Cortex of kidney (tissue), 1 donor: Measurements from ENCODE around the gene WFIKKN2.
"Not testable (repeated sequence)": the region's sequence is repeated elsewhere in the genome, so short reads cannot be mapped to it uniquely, and the experiment has no call there.

Source experiments
- DNase-seq: peaks from one replicate; lab custom pipeline; 2025; lab: John Stamatoyannopoulos, UW

WFIKKN2 gene, protein sequence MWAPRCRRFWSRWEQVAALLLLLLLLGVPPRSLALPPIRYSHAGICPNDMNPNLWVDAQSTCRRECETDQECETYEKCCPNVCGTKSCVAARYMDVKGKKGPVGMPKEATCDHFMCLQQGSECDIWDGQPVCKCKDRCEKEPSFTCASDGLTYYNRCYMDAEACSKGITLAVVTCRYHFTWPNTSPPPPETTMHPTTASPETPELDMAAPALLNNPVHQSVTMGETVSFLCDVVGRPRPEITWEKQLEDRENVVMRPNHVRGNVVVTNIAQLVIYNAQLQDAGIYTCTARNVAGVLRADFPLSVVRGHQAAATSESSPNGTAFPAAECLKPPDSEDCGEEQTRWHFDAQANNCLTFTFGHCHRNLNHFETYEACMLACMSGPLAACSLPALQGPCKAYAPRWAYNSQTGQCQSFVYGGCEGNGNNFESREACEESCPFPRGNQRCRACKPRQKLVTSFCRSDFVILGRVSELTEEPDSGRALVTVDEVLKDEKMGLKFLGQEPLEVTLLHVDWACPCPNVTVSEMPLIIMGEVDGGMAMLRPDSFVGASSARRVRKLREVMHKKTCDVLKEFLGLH

DNA sequence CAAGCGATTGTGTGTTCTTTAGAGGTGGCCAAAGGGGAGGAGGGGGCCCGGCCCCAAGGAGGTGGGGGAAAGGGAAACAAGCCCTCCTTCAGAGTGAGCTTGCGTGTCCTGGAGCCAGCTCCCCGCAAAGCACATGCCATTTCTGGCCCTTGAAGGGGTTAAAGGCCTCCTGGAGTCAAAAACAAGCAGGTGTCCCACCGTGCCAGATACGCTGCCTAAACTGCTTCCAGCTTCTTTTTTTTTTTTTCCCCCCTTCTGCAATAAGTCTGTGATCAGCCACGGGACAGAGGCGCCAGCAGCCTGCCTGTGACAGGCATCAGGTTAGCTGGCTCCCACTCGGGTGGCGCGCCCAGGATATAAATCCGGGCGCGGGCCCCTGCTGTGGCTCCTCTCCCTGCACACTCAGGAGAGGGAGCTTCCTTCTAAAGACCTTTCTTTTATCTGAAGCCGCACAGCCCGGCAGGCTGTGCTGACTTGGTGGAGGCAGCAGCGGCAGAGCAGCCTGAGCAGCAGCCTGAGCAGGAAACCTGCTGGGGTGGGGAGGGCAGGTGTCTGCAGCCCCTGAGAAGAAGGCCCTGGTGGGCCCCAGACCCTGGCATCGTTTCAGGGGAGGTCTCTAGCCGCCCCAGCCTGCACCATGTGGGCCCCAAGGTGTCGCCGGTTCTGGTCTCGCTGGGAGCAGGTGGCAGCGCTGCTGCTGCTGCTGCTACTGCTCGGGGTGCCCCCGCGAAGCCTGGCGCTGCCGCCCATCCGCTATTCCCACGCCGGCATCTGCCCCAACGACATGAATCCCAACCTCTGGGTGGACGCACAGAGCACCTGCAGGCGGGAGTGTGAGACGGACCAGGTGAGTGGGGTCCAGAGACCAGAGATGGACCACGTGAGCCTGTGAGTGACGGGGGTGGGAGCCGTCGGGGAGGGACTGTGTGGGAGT is at the start of gene WFIKKN2:
TSS of gene WFIKKN2 (plus strand) at position 286 of the 934 bp plus-strand sequence. CDS start at position 638, 352 bp downstream.
- no peak for DNase-seq

DNA sequence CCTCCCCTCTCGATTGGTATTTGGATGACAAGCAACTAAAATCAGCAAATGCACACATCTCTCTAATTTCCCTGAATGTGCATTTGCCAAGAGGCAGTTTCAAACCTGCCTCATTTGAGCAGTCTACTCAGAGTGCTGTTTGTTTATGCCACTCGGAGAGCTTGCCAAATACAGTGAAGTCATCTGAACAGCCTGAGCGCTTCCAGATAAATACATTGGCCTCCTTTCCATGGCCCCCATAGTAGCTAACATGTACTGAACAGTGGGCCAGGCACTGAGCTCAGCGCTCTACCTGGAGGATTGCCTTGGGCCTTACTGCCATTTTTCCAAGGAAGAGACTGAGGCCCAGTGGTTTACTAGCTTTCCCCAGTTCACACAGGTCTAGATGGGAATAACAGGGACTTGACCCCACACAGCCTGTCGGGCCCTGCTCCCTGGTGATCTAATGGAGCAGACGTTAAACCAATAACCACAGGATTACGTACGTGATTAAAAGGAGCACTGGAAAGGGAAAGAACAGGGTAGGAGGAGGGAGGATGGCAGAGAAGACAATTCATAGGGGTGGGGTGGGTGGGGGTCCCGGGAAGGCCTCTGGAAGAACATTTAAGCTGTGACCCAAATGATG is 49.3 kb upstream of the WFIKKN2 start:
- DNase-seq: no peak

DNA sequence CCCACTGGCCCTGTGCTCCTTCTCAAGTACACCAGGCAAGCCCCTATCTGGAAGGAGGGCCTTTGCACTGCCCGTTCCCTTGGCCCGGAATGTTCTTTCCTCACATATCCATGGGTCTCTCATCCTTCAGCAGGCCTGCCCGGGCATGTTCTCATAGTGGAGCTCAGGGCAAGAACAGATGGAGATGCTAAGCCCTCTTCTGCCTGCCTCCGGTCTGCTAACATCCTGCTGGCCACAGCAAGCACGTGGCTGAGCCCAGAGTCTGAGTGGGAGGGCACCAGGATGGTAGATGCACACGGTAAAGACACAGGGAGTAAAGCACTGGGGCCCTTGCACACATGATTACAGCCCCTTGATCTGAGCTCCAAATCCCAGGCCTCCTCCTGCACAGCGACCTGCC is 48.3 kb upstream of the WFIKKN2 start:
- no peak for DNase-seq

DNA sequence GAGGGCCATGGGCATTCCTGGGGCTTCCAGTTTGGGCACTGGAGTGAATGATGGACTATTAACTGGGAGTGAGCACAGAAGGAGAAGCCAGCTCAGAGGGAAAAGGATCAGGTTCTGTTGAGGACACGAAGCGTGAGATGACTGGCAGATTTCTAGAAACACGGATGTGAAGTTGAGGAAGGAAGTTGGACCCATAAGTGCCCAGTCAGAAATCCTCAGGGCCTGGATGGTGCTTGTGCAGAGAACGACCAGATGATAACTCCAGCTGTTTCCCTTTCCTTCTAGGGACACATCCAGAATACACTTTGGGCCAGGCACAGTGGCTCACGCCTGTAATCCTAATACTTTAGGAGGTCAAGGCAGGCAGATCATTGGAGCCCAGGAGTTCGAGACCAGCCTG is 44.8 kb upstream of the WFIKKN2 start:
- DNase-seq: no peak

DNA sequence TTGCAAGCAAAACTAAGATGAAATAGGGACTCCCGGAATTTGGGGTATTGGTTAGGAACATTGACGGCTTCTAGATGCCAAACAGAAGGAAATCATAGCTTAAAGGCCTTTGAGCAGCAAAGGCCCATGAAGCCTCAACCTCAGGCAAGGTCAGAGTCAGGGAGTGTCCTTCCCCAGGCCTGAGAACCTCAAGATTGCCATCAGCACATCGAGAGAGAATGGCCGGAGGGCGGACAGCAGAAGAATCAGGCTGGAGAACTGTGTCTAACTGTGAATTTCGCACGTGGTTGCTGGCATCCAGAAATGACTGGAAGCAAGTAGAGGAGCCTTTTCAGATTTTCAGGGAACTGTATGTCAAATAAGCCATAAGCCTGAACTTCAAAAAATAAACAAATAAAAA is 43.3 kb upstream of the WFIKKN2 start:
- DNase-seq: no peak

DNA sequence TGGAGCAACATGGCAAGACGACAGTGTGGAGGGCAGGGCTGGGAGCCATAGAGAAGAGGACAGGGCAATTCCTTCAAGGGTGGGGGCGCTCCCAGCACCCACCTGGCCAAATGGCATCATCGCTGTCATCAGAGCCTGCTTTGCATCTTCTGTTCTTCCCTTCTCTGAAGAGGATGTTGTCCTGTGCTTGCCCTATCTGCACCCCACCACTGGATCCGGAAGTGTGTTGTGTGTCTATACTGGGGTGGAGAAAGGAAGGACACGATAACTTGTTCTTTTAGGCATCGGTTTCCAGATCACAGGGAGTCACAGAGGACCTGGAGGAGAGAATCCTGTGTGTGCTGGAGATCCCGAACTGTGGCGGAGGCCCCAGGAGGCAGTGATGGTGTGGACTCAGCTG is 42.4 kb upstream of the WFIKKN2 start:
- DNase-seq: no peak

DNA sequence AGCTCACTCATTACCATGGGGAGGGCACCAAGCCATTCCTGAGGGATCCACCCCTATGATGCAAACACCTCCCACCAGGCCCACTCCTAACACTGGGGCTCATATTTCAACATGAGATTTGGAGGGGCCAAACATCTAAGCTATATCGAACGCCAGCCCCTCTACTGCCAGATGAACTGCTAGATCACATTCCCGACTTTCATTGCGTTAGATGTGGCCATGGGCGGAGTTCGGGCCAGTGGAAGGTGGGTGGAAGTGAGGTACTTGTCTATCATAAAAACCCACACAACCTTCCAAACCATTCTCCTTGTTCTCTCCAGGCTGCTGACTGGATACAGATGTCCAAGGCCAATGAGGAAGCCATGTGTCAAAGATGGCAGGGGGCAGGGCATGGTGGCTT is 41.0 kb upstream of the WFIKKN2 start:
- DNase-seq: no peak

DNA sequence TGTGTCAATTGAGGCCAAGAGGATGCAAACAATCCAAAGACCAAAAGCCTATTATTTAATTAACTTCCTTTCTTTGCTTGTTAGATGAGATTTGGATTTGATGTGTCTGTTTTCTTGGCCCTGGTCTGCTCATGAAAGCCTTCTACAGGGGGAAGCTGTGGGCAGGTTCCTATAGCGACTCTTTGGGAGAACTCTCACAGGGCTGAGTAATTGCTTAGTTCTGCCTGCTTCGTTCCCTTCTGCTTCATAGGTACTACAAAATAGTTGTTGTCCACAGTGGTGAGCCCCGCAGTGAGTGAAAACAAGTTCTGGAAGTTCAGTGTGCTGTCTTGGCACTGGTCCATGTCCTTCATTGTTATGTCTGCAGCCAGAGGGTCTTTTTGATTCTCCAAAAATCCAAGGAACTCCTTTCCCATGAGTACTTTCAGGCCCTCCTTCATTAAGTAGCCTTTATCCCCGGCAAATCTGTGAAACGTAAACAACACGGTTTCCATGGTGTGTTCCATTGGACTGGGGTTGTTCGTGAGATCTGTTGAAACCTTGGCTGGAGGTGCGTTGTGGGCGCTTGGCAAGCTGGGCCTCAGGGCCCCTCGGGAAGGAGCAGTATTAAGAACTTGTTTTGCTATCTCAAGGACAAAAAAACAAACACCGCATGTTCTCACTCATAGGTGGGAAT is 38.1 kb upstream of the WFIKKN2 start:
- no peak for DNase-seq

DNA sequence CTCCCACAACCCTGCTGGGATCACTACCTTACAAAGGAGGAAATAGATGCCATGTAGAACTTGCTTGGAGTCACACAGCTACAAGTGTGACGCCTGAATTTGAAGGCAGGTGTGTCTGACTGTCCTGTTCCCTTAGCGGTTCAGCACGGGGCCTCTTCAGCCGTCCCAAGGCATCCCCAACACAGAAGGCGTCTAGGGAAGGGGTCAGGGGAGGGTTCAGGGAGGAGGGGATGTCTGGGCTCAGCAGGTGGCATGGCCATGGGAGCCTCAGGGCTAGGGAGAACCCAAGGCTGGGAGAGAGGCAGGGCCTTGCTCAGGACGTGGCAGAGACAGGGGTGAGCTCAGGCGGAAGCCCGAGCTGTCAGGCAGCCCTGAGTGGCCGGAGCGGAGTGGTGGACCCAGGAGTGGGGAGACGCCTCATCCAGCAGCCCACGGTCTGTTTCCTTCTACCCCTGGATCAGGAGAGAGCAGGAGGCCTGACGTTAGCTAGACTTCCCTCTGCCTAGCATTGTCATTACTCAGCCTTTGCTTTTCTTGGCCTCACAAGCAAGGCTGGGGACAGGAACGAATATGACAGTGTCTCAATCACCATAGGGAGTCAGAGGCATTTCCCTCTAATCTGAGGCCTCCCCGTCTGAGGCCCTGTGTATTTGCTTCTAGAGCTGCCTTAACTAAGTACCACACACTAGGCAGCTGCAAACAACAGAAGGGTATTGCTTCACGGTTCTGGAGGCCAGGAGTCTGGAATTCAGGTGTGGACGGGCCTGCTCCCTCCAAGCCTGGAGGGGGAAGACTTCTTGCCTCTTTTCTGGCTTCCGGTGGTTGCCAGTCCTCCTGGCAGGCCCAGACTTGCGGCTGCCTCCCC is 36.7 kb upstream of the WFIKKN2 start:
- no peak for DNase-seq

DNA sequence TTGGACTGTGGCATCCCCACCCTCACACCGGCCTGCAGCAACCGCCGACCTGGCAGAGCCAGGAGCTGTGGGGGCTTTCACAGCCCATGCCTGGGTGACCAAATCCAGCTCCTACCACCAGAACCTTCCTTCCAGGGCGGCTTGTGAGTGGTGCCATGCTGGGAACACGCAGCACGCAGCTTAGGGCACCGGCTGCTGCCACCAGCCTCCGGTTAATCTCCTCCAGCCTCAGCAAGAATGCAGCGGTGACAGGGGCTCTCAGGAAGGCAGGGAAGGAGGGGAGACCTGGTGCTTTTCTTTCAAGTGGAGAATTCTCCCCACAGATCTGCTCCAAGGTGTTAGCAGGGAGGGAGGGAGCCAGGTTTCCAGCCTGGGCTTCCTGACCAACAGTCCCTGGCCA is 35.8 kb upstream of the WFIKKN2 start:
- DNase-seq: no peak

DNA sequence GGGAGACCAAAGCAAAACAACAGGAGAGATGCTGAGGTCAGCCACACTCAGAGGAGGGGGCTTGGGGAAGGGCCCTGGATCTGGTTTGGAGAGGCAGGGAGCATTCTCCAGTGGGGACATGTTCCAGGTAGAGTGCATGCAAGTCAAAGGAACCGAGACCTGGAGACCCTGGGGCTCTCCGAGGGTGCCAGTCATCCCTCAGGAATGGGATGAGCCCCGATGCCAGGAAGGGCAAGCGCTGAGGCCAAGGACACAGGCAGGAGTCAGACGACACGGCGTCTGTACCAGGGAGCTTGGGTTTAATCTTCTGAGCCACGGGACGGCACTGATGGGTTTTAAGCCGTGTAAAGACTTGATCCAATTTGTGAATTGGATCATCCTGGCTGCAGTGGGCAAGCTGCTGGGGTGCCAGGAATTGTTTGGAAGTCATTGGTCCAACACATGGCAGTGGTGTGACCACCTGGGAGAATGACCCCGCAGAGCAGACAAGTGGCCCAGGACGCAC is 35.1 kb upstream of the WFIKKN2 start:
- DNase-seq: no peak

DNA sequence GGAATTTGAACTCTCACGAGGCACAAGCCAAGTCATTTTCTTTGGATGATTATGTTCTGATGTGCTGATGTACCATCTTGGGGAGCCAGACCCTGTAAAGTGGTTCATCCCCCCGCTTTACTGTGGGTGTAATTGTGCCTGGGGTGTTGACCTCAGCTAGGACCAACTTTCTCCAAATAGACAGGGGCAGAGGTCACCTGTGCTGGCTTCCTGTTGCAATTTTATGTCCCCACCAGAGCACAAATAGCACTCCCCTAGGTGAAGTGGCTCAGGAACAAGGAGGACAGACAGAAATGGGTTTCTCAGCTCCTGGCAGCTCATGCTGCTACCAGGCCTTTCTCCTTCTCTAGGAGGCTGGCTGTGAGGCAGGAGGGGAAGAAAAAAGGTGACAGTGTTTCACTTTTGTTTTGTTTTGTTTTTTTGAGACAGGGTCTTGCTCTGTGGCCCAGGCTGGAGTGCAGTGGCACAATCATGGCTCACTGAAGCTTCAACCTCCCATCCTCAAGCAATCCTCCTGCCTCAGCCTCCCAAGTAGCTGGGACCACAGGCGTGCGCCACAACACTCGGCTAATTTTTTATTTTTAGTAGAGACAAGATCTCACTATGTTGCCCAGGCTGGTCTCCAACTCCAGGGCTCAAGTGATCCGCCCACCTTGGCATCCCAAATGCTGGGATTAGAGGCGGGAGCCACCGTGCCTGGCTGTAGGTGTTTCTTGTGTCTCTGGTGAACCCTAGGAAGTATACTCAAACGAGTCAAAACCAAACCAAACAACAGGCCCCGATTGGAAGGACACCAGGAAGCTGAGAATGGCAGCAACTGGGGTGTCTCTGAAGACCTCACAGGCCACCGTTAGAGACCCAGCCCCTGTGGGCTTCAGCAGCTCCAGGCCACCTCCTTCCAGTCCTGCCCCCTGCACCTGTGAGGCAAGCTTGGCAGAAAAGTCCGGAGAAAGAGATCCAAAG is 32.5 kb upstream of the WFIKKN2 start:
- DNase-seq: no peak

DNA sequence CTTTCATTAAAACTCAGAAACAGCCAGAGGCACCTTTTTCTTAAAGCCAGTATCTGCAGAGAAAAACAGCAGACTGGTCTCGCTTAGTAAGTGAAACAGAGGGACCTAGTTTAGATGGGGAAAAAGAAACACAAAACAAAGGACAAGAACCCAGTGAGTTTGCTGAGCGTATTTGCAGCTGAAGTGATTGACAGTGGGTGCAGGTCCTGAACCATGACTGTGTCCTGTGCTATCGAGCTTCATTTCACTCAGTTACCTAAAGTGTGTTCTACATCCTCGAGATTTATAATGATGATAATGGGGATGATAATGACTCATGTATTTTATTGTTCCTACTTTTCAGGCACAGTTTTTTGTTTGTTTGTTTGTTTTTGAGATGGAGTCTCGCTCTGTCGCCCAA is 31.7 kb upstream of the WFIKKN2 start:
- DNase-seq: no peak

DNA sequence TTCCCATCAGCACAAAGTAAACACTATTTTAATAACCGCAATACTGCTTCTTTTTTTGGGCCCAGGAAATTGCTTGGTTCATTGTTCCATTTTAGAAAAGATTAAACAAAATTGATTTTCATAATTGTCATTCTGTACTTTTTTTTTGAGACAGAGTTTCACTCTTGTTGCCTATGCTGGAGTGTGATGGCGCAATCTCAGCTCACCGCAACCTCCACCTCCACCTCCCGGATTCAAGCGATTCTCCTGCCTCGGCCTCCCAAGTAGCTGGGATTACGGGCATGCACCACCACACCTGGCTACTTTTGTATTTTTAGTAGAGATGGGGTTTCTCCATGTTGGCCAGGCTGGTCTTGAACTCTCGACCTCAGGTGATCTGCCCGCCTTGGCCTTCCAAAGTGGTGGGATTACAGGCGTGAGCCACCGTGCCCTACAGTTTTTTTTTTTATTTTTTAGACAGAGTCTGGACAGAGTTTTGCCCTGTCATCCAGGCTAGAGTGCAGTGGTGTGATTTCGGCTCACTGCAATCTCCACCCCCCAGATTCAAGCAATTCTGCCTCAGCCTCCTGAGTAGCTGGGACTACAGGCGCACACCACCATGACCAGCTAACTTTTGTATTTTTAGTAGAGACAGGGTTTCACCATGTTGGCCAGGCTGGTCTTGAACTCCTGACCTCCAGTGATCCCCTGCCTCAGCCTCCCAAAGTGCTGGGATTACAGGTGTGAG is 30.5 kb upstream of the WFIKKN2 start:
- not testable (repeated sequence) for DNase-seq

DNA sequence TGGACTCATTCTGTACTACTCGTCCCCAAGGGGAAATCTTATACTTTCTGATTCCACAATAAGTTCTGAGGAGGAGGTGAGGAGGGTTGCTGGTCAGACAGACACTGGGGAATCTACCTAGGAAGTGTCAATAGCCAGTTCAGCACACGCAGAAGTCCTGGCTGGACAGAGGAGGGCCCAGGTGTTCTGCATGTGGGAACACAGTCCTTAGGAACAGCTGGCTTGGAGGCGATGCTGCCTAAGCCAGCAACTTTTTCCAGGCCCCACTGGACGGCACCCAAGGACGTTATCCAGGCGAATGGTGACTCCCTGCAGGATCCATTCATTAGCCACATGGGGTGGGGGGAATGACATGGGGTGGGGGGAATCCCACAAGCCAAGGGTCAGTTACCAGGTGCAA is 29.9 kb upstream of the WFIKKN2 start:
- DNase-seq: no peak

DNA sequence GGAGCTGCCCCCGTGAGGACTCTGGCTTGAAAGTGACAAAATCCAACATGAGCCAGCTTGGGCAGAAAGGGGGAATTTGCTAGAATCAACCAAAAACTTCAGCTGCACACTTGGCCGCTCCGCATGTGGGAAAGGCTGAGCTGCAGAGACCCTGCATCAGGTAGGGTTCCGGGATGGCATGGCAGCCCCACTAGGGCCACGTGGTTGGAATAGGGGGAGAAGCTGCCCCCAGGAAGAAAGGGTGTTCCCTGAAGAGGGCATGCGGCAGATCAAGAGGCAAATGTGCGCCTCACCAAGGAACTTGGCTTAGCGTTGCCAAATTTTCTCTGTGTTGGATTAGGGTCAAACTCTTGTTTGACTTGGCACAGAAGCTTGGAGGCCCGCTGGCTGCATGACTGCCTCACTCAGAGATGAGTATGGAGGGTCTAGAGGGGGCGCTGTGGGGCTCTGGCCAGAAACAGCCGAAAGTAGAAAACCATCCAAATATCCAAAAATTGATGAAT is 29.2 kb upstream of the WFIKKN2 start:
- no peak for DNase-seq

DNA sequence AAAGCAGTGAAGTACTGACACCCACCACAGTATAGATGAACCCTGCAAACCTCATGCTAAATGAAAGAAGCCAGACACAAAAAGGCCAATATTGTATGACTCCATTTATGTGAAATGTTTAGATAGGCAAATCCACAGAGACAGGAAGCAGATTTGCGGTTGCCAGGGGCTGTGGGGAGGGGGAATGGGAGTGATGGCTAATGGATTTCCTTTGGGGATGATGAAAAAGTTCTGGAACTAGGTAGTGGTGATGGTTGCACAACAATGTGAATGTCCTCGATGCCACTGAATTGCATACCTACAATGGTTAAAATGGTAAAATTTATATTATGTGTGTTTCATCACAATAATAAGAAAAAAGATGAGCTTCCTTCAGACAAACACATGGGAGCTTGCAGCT is 28.4 kb upstream of the WFIKKN2 start:
- no peak for DNase-seq

DNA sequence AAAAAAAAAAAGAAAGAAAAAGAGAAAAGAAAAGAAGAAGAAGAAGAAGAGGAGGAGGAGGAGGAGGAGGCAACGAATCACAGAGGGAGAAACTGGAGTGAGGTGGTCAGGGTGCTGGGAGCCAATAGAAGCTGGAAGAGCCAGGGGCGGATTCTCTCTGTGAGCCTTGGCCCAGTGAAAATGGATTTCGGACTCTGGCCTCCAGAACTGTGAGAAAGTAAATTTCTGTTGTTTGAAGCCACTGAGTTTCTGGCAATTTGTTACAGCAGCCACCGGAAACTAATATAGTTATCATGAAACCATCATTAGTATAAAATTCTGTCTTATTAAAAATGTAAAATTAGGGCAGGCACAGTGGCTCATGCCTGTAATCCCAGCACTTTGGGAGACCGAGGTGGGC is 27.7 kb upstream of the WFIKKN2 start:
- DNase-seq: no peak
